22Rv1 (cell line): ENCODE results near the gene PPP2R5A.

Experiments
- ZFX ChIP-seq: fragments of 450-650 bp; IDR thresholded peaks from 2 replicates; pipeline ENCODE4 v1.6.1; 2017; ENCODE audit warnings: antibody characterized with exemption, borderline replicate concordance
- TF ChIP-seq, protein P1 (sequence below): fragments of 450-650 bp; IDR thresholded peaks from 2 replicates; pipeline ENCODE4 v1.5.1; 2017; ENCODE audit warnings: mild to moderate bottlenecking

GRCh38 chr1:212261361-212261929, 23.8 kb upstream of the PPP2R5A start:
- TF ChIP-seq, protein P1, sequence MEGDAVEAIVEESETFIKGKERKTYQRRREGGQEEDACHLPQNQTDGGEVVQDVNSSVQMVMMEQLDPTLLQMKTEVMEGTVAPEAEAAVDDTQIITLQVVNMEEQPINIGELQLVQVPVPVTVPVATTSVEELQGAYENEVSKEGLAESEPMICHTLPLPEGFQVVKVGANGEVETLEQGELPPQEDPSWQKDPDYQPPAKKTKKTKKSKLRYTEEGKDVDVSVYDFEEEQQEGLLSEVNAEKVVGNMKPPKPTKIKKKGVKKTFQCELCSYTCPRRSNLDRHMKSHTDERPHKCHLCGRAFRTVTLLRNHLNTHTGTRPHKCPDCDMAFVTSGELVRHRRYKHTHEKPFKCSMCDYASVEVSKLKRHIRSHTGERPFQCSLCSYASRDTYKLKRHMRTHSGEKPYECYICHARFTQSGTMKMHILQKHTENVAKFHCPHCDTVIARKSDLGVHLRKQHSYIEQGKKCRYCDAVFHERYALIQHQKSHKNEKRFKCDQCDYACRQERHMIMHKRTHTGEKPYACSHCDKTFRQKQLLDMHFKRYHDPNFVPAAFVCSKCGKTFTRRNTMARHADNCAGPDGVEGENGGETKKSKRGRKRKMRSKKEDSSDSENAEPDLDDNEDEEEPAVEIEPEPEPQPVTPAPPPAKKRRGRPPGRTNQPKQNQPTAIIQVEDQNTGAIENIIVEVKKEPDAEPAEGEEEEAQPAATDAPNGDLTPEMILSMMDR = no peak
- TF ChIP-seq ZFX = no peak
